ENCODE results near the gene DNAH9. TPM values are rescaled to one million over a fixed set of nuclear protein-coding genes. Genes with fewer than 3 reads are reported as not detected.

Gene DNAH9
- total RNA-seq, 1 experiment from 2014 or later: 0.08 TPM

DNA sequence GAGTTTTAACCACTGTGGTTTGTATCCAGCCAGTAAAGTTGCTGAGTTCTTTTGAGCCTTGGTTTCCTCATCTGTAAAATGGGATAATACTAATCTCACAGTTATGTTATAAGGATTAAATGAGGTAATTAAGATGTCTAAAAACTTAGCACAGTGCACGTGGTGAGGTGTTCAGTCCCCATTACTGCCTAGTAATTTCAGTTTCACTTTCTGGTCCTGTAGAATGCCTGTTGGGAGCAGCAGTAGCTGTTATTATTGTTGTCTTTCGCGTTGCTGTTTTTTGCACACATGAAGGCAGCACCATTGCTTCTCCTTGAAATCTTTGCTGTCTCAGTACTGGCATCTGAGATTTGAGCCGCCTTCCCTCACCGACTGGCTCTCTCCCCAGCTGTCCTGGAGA is 182.4 kb downstream of the DNAH9 start:
- Histone ChIP-seq H3K9me3 (replicated peaks) (no peaks in the 10 kb centered on the region), H3K27me3 (replicated peaks) (no peaks in the 10 kb centered on the region), H3K27ac (no peak overlapping the region), H3K36me3 (no peaks in the 10 kb centered on the region), H3K4me3 (no peak overlapping the region), H3K4me1 (replicated peaks) (no peaks in the 10 kb centered on the region)
- no peak for DNase-seq (ENCODE audit: low read depth in 1 of 2, low spot score in 2 of 2)

DNA sequence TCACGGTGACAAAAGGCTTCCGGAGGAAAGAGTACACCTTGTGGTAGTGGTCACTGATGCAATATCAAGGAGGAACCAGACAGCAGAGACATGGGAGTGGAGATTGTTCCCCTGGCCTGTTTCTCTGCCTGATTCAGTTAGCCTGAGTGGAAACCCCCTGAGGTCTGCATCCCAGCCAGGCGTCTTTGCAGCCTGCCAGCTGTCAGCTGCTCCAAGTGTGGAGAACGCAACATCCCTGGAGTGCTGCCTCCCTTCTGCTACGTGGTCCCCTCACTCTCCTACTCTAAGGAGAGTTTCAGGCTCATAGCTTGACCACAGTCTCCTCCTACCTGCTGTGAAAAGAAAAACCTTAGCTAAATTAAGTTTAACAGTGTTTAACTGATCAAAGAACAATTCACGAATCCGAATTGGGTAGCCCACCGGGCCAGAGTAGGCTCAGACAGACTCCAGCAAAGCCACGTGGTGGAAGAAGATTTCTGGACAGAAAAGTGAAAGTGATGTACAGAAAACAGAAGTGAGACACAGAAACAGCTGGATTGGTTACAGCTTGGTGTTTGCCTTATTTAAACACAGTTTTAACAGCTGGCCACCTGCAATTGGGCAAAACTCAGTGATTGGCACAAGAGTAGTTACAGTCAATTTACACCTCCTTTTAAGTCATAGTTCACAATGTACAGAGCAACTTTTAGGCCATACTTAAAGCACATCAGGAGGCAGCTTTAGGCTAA is 188.6 kb downstream of the DNAH9 start:
- DNase-seq (ENCODE audit: low read depth in 1 of 2, low spot score in 2 of 2): no peak
- H3K4me3 ChIP-seq: no peak overlapping the region

DNA sequence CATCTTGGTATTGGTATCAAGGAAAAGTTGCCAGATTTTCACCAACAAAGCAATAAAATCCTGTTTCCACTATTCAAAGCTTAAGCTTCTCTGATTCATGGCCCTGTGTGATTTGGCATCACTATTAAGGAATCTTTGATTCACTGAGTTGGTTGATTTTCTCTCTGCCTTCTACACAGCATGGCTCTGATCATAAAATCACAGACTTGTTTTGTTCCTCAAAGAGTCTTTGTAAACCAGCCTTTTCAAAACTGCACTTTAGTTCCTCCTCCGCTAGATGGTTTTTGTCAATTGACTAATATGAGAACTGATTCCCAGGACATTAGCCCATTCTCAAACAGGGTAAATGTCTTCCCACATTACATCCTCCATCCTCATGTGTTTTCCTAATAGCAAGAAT is 197.6 kb downstream of the DNAH9 start:
- no peaks in the 10 kb centered on the region for H3K36me3 ChIP-seq
- DNase-seq (ENCODE audit: low read depth in 1 of 2, low spot score in 2 of 2): no peak
- H3K9me3 ChIP-seq (replicated peaks): no peaks in the 10 kb centered on the region
- no peaks in the 10 kb centered on the region for H3K27me3 ChIP-seq (replicated peaks)
- no peak overlapping the region for H3K27ac ChIP-seq
- H3K4me1 ChIP-seq (replicated peaks): no peaks in the 10 kb centered on the region
- no peak overlapping the region for H3K4me3 ChIP-seq

More for the DNA sequence above, 188.6 kb downstream of the DNAH9 start:
- Histone ChIP-seq H3K9me3 (replicated peaks) (no peaks in the 10 kb centered on the region), H3K27ac (no peak overlapping the region), H3K27me3 (replicated peaks) (no peaks in the 10 kb centered on the region), H3K4me1 (replicated peaks) (no peaks in the 10 kb centered on the region), H3K36me3 (no peaks in the 10 kb centered on the region)

DNA sequence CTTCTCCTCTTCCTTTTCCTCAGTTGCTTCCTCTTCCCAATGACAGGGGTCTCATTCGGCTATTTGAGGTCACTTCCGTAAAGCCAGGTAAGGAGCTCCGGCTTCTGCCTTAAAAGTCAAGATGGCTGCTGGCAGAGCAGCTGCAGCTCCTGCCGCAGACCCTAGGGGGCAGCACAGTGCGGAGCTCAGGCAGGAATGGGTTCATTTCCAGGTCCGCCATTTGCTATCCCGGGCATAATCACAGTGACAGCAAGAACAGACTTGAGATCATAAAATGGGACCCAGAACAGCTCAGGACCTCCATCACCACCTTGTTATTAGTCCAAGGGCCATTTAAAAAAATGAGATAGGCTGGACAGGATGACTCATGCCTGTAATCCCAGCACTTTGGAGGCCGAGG is 199.5 kb downstream of the DNAH9 start:
- H3K4me1 ChIP-seq (replicated peaks): no peaks in the 10 kb centered on the region

DNA sequence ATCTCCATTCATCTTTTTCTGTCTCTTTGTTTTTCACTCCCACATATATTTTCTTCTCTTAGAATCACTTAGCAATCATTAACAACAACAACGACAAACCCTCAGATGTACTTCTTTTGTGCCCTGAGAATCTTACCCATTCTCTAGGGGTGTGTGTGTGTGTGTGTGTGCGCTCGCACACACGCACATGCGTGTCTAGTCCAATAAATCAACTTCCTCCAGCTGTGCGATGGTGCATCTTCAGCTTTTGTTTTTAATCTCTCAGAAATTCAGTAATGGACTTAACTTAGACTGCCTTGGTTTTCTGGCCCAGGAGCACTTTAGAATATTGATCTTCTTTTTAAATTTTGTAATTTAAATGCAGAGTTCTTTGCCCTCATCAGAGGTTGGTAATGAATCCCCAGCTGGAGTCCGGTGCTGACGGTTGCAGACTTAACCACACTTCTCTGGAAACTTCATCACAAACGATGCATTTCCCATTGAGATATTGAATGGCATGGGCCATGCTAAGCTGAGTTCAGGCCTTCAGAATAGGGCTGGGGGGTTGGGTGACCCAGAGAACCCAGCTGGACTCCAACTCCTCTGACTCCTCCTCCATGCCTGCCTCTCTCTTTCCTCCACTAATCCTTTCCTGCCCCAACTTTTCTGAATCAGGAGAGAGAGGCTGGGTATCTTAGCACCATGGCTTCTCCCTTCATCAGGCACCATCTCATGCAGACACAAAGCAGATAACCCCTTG is 205.1 kb downstream of the DNAH9 start:
- H3K4me3 ChIP-seq: no peak overlapping the region
- H3K36me3 ChIP-seq: no peaks in the 10 kb centered on the region
- no peaks in the 10 kb centered on the region for H3K4me1 ChIP-seq (replicated peaks)
- DNase-seq (ENCODE audit: low read depth in 1 of 2, low spot score in 2 of 2): no peak
- H3K9me3 ChIP-seq (replicated peaks): no peaks in the 10 kb centered on the region
- H3K27ac ChIP-seq: no peak overlapping the region
- H3K27me3 ChIP-seq (replicated peaks): no peaks in the 10 kb centered on the region

More for the DNA sequence above, 199.5 kb downstream of the DNAH9 start:
- no peak for DNase-seq (ENCODE audit: low read depth in 1 of 2, low spot score in 2 of 2)
- Histone ChIP-seq H3K27me3 (replicated peaks) (no peaks in the 10 kb centered on the region), H3K9me3 (replicated peaks) (no peaks in the 10 kb centered on the region), H3K4me3 (no peak overlapping the region), H3K27ac (no peak overlapping the region), H3K36me3 (no peaks in the 10 kb centered on the region)

DNA sequence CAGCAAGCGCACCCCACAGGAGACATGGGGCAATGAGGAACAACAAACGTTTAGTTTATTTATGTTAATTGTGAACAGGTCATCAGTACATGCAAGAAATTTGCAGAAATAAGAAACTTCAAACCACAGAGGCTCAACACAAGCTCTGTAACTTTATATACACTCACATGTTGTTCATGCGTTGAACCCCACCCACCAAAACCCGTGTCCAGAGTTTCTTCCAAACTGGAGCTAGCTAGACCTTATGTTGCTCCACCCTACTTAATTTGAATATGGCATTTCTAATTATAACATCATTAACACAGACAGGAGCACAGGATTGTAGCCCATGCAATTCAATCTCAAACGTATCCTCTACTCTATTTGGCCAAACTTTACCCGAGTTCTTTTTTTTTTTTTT is 206.9 kb downstream of the DNAH9 start:
- Histone ChIP-seq H3K4me3 (no peak overlapping the region), H3K4me1 (replicated peaks) (no peaks in the 10 kb centered on the region), H3K27me3 (replicated peaks) (no peaks in the 10 kb centered on the region), H3K27ac (no peak overlapping the region), H3K9me3 (replicated peaks) (no peaks in the 10 kb centered on the region), H3K36me3 (no peaks in the 10 kb centered on the region)
- no peak for DNase-seq (ENCODE audit: low read depth in 1 of 2, low spot score in 2 of 2)

DNA sequence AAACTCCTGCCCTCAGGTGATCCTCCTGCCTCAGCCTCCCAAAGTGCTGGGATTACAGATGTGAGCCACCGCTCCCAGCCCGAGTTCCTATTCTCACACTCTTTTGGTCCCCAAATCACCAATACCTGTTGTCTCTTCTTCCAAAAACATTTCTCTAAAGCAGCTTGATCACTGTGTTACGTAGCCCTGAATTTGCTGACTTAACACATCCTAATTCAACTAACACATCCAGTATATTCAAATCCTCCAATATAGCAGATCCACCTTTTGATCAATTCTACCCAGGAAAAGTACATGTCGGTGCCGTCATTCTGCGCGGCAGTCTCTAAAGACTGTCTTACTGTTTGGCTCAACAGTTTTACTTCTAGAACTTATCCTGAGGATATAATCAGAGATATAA is 207.7 kb downstream of the DNAH9 start:
- H3K4me3 ChIP-seq: no peak overlapping the region
- H3K36me3 ChIP-seq: no peaks in the 10 kb centered on the region
- no peaks in the 10 kb centered on the region for H3K9me3 ChIP-seq (replicated peaks)
- no peak for DNase-seq (ENCODE audit: low read depth in 1 of 2, low spot score in 2 of 2)
- no peak overlapping the region for H3K27ac ChIP-seq
- H3K4me1 ChIP-seq (replicated peaks): no peaks in the 10 kb centered on the region
- no peaks in the 10 kb centered on the region for H3K27me3 ChIP-seq (replicated peaks)

DNA sequence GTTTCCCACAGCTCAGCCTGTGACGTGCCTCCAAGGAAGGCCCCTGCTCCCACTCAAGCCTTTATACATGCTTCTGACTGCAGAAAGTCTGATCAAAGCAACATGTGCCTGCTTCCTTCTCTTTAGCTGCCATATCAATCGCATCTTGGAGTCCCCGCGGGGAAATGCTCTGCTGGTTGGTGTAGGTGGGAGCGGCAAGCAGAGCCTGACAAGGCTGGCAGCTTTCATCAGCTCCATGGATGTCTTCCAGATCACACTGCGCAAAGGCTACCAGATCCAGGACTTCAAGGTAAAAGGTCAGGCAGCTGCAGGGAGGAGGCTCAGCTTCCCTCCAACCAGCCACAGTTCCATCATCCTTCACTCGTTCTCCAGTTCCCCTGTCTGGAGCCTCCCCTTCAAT is 209.3 kb downstream of the DNAH9 start:
- DNase-seq (ENCODE audit: low read depth in 1 of 2, low spot score in 2 of 2): no peak
- Histone ChIP-seq H3K9me3 (replicated peaks) (no peaks in the 10 kb centered on the region), H3K4me1 (replicated peaks) (no peaks in the 10 kb centered on the region), H3K27me3 (replicated peaks) (no peaks in the 10 kb centered on the region), H3K27ac (no peak overlapping the region), H3K4me3 (no peak overlapping the region), H3K36me3 (no peaks in the 10 kb centered on the region)

DNA sequence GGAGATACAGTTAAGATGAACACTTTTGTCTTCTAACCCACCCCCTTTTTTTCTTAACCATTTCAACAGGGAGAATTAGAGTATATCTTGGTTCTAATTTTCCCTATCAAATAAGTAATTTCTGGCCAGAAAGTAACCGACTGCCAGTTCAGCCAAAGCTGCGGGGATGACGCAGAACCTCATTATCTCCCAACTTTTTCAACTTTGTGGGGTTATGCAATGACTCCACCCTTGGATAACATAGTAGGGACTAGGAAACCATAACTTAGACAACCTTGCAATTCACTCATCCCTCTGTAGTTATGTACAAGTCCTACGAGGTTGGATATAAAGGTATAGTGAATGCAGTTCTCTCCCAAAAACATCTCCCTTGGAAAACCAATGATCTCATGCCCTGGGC is 215.0 kb downstream of the DNAH9 start:
- no peaks in the 10 kb centered on the region for H3K36me3 ChIP-seq
- H3K4me3 ChIP-seq: no peak overlapping the region
- DNase-seq (ENCODE audit: low read depth in 1 of 2, low spot score in 2 of 2): no peak
- H3K27ac ChIP-seq: no peak overlapping the region
- no peaks in the 10 kb centered on the region for H3K4me1 ChIP-seq (replicated peaks)
- H3K27me3 ChIP-seq (replicated peaks): no peaks in the 10 kb centered on the region
- H3K9me3 ChIP-seq (replicated peaks): no peaks in the 10 kb centered on the region

DNA sequence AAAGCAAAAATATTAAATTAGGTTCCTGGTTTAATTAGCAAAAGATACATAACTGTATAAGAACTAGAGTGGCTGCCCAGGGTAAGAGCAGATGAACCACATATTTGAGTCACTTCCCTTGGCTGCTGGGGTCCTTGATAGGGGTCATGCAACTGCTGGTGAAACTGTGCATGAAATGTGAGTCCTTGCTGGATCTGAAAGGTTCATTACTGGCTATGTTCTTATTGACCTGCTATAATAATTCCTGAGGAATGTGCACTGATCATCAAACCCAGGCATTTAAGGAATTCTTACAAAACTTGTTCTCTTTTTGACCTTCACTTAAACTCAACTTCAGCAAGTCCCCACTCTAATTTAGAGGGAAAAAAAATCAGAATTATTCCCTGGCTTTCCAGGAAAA is 215.6 kb downstream of the DNAH9 start:
- Histone ChIP-seq H3K27ac (no peak overlapping the region), H3K4me3 (no peak overlapping the region)
- no peak for DNase-seq (ENCODE audit: low read depth in 1 of 2, low spot score in 2 of 2)

DNA sequence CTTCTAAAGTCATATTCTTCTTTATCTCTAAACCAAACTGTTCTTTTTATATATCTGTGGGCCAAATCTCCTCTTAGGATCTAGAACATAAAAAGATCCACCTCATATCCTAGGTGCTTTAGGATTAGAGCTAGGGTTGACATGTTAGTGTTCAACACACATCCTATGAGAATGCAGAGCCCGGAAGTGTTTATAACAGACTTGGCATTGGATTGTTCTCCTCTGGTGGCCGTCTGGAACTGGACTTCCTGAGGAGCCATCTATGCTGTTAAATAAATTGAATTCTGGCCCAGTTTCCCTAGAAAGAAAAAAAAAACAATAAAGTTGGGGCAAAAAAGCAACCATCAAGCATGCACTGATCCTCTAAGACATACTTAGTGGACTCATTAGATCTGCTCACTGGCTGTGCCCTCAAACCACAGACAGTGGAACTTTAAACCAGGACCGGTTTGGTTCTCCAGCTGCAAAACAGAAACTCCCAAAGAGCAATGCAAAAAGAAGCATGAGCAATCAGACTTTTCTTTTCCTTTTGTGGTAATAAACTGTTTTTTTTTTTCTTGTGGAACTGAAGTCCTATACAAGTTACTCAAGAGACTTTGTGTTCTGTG is 216.5 kb downstream of the DNAH9 start:
- no peak overlapping the region for H3K27ac ChIP-seq
- no peaks in the 10 kb centered on the region for H3K9me3 ChIP-seq (replicated peaks)
- H3K4me3 ChIP-seq: no peak overlapping the region
- no peak for DNase-seq (ENCODE audit: low read depth in 1 of 2, low spot score in 2 of 2)
- no peaks in the 10 kb centered on the region for H3K4me1 ChIP-seq (replicated peaks)
- no peaks in the 10 kb centered on the region for H3K36me3 ChIP-seq
- H3K27me3 ChIP-seq (replicated peaks): no peaks in the 10 kb centered on the region

More for the DNA sequence above, 215.6 kb downstream of the DNAH9 start:
- Histone ChIP-seq H3K27me3 (replicated peaks) (no peaks in the 10 kb centered on the region), H3K4me1 (replicated peaks) (no peaks in the 10 kb centered on the region), H3K9me3 (replicated peaks) (no peaks in the 10 kb centered on the region), H3K36me3 (no peaks in the 10 kb centered on the region)

DNA sequence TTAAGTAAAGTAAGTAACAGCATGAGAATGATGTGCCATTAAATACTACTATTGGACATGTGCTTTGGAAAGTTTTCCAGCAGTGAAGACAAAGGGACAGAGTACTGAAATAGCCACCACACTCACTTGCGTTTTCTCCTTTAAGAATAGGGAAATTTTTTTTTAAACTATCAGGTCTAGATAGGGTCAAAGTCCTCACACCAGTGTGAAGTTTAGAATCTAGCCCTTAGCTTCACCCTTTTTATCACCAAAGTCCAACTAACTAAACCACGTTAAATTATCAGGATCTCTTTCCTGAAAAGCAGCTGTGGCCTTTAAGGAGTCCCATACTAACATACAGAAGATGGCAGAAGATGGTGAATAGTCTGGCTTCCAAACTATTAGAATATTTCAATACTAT is 218.1 kb downstream of the DNAH9 start:
- Histone ChIP-seq H3K36me3 (no peaks in the 10 kb centered on the region), H3K27ac (no peak overlapping the region), H3K27me3 (replicated peaks) (no peaks in the 10 kb centered on the region), H3K9me3 (replicated peaks) (no peaks in the 10 kb centered on the region), H3K4me3 (no peak overlapping the region), H3K4me1 (replicated peaks) (no peaks in the 10 kb centered on the region)
- DNase-seq (ENCODE audit: low read depth in 1 of 2, low spot score in 2 of 2): no peak

DNA sequence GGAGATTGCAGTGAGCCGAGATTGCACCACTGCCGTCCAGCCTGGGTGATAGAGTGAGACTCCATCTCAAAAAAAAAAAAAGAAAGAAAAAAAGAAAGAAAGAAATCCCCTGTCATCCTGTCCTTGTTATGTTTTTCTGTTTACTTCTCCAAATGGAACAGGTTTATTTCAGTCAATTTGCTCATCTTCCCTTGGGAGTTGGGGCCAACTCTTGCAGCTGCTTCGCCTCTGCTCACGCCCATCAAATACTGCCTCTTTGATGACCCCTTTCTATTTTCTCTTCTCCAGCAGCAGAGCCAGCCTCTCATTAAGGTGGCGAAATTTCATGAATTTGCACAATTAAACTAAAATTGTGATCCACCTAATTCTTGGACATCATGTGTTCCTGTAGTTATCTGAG is 225.6 kb downstream of the DNAH9 start:
- Histone ChIP-seq H3K9me3 (replicated peaks) (no peaks in the 10 kb centered on the region), H3K27me3 (replicated peaks) (no peaks in the 10 kb centered on the region), H3K4me1 (replicated peaks) (no peaks in the 10 kb centered on the region), H3K4me3 (no peak overlapping the region), H3K36me3 (no peaks in the 10 kb centered on the region), H3K27ac (no peak overlapping the region)
- no peak for DNase-seq (ENCODE audit: low read depth in 1 of 2, low spot score in 2 of 2)

DNA sequence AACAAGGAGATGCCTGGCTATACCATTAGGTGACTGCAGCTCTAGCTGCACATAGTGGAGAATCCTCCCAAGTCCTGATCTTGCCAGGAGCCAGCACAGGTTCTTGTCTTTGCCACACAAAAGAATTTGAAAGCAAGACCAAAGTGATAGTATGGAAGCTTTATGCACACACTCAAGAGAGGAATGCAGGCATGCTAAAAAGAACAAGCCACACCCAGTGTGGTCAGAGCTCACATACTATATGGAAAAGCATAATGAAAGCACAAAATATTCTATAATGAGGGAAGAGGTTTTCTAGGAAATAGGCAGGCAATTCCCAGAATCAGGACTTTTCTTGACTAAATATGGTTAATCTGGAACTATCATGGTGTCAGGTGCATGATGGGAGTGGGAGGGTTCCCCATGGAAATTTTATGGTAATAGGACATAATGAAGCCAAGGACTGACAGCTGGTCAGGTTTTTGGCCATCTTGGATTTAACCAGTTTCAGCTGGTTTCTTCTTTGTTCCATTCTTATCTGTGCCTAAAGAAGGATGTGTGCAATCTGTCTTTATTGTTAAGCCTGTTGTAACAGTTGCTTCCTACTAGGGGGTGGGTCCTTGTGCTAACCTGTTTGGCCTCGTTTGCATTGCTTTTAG is 227.4 kb downstream of the DNAH9 start:
- Histone ChIP-seq H3K9me3 (replicated peaks) (no peaks in the 10 kb centered on the region), H3K27me3 (replicated peaks) (no peaks in the 10 kb centered on the region), H3K4me3 (no peak overlapping the region), H3K27ac (no peak overlapping the region), H3K36me3 (no peaks in the 10 kb centered on the region), H3K4me1 (replicated peaks) (no peaks in the 10 kb centered on the region)
- no peak for DNase-seq (ENCODE audit: low read depth in 1 of 2, low spot score in 2 of 2)

All from SJSA1 (cell line).